HCT116 (cell line): ENCODE results near the gene PSMG3.

ENCODE experiments used
- ATF3 ChIP-seq: IDR thresholded peaks from 2 replicates; pipeline ENCODE4 v1.6.1; 2012
- CTCF ChIP-seq, 3 experiments: fragments of 200-600 bp in 1 of 3; sonication (generic) in 1 of 3; IDR thresholded peaks in 2 of 3; conservative IDR thresholded peaks in 1 of 3; 2 replicates each; pipeline ENCODE4 v1.5.1; 2012 to 2017; ENCODE audit warnings: low read depth in 2 of 3, low read length in 2 of 3, antibody characterized with exemption in 1 of 3, borderline replicate concordance in 1 of 3, control low read depth in 1 of 3, mild to moderate bottlenecking in 1 of 3, mixed read lengths in 1 of 3, mixed run types in 1 of 3, moderate library complexity in 1 of 3; ENCODE audit not compliant: insufficient read depth in 1 of 3
- EZH2 ChIP-seq: fragments of 200-600 bp; sonication (generic); IDR thresholded peaks from 2 replicates; pipeline ENCODE4 v1.6.1; 2017; ENCODE audit warnings: antibody characterized with exemption, mixed run types
- POLR2AphosphoS5 ChIP-seq: IDR thresholded peaks from 2 replicates; pipeline ENCODE4 v1.6.1; 2011; ENCODE audit warnings: mild to moderate bottlenecking, low read depth, low read length, moderate library complexity
- RAD21 ChIP-seq: IDR thresholded peaks from 2 replicates; pipeline ENCODE4 v1.6.1; 2012; ENCODE audit warnings: low read depth, mild to moderate bottlenecking
- YY1 ChIP-seq: IDR thresholded peaks from 2 replicates; pipeline ENCODE4 v1.6.1; 2011; ENCODE audit warnings: low read length, low read depth, moderate library complexity, mild to moderate bottlenecking; ENCODE audit not compliant: insufficient replicate concordance; ENCODE audit errors: extremely low read depth

- TF ChIP-seq RAD21, result no peak
- no peak for TF ChIP-seq CTCF (IDR thresholded peaks at IDR 0.05 in 2 of 3, conservative IDR thresholded peaks at IDR 0.05 in 1 of 3; ENCODE audit: borderline replicate concordance in 1 of 3, insufficient read depth in 1 of 3, low read depth in 2 of 3, low read length in 2 of 3)
- TF ChIP-seq EZH2, result no peak
- no peak for TF ChIP-seq ATF3
- TF ChIP-seq POLR2AphosphoS5, result no peak
- TF ChIP-seq YY1, result no peak
Measured at GRCh38 chr7:1535701-1536454, 34.0 kb downstream of the PSMG3 start.
